Activated naive CD8-positive, alpha-beta T cell treated with anti-CD3 and anti-CD28 coated beads, Interleukin-2, amount 50 U/mL, for 24 hours (primary cell): ENCODE results near the gene SDR42E1.
A peak's percentile ranks its signal among the peaks of the same experiment; 100 is the strongest.

Source experiments
- ATAC-seq: fragments of 150-1000 bp; cut with Tn5 transposase; one replicate; pipeline ENCODE4 v1.10.0; 2021
- DNase-seq: peaks from one replicate; pipeline ENCODE4 v3.0.0; 2021
- H3K27ac Mint-ChIP-seq: one replicate; pipeline ENCODE4 v1.8.0; 2021; ENCODE audit warnings: mild to moderate bottlenecking, mixed read lengths
- H3K27me3 Mint-ChIP-seq: one replicate; pipeline ENCODE4 v1.8.0; 2021; ENCODE audit warnings: mixed read lengths
- H3K36me3 Mint-ChIP-seq: one replicate; pipeline ENCODE4 v1.8.0; 2021; ENCODE audit warnings: low read depth, mixed read lengths
- H3K4me1 Mint-ChIP-seq: one replicate; pipeline ENCODE4 v1.8.0; 2021; ENCODE audit warnings: mixed read lengths
- H3K4me3 Mint-ChIP-seq: one replicate; pipeline ENCODE4 v1.8.0; 2021; ENCODE audit warnings: mild to moderate bottlenecking, moderate library complexity, mixed read lengths
- H3K9me3 Mint-ChIP-seq: one replicate; pipeline ENCODE4 v1.8.0; 2021; ENCODE audit warnings: mixed read lengths

The SDR42E1 gene, protein sequence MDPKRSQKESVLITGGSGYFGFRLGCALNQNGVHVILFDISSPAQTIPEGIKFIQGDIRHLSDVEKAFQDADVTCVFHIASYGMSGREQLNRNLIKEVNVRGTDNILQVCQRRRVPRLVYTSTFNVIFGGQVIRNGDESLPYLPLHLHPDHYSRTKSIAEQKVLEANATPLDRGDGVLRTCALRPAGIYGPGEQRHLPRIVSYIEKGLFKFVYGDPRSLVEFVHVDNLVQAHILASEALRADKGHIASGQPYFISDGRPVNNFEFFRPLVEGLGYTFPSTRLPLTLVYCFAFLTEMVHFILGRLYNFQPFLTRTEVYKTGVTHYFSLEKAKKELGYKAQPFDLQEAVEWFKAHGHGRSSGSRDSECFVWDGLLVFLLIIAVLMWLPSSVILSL

DNA sequence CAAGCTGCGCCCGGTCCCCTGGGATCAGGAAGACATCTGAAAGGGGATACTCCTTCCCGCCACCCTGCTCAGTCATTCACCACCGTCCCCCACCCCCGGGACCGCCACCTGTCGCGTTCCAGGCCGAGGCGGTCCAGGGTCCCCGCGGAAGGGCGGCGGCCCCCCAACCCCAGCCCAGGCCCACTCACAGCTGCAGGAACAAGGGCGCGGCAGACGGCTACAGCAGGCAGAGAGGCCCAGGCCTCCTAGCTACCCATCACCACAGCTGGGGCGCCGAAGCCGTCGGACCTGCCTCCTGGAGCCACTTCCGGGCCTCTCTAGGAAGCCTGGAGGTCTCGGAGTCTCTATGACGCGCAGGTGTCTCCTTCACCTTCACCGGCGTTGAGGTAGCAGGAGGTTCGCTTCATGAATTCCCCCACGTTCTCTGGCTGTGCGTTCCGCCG lies at the start of gene SDR42E1:
TSS of gene SDR42E1 (minus strand) at position 272 of the 443 bp plus-strand sequence. CDS start 10,612 bp downstream, outside the sequence.
- ATAC-seq = peak; percentile 85
- Mint-ChIP-seq H3K36me3 (peaks cover 28% of the 10 kb centered on the region), H3K4me3 (peak within 1 kb of the TSS; percentile 79), H3K4me1 (peaks cover 20% of the 10 kb centered on the region), H3K9me3 (peaks cover 40% of the 10 kb centered on the region), H3K27ac (peak within 1 kb of the TSS; percentile 69), H3K27me3 (peaks cover 19% of the 10 kb centered on the region)
- peak; percentile 35 for DNase-seq

DNA sequence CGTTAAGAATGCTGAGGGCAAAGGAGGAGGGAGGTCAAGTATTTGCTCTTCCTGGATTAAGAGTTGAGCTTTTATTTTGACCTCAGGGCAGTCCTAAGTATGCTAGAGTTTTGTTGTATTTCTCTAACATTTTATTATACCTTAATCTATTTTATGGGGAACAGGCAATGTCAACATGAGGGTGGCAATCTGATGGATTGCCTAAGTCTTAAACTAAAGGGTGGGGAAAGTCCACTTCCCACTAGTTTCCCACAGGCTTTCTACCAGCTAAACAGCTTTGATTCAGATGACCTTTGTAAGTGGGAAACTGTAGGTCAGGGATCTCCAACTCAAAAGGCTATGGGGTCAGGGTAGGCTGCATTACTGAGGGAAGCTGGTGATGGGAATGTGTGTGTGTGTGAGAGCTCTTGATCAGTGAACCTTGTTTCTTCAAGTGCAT lies 48.7 kb upstream of the SDR42E1 start:
- Mint-ChIP-seq H3K36me3 (no peaks in the 10 kb centered on the region), H3K4me3 (no peak overlapping the region), H3K9me3 (no peaks in the 10 kb centered on the region), H3K27me3 (peaks cover 2% of the 10 kb centered on the region), H3K27ac (no peak overlapping the region), H3K4me1 (peaks cover 3% of the 10 kb centered on the region)
- DNase-seq (no peak), ATAC-seq (no peak)

DNA sequence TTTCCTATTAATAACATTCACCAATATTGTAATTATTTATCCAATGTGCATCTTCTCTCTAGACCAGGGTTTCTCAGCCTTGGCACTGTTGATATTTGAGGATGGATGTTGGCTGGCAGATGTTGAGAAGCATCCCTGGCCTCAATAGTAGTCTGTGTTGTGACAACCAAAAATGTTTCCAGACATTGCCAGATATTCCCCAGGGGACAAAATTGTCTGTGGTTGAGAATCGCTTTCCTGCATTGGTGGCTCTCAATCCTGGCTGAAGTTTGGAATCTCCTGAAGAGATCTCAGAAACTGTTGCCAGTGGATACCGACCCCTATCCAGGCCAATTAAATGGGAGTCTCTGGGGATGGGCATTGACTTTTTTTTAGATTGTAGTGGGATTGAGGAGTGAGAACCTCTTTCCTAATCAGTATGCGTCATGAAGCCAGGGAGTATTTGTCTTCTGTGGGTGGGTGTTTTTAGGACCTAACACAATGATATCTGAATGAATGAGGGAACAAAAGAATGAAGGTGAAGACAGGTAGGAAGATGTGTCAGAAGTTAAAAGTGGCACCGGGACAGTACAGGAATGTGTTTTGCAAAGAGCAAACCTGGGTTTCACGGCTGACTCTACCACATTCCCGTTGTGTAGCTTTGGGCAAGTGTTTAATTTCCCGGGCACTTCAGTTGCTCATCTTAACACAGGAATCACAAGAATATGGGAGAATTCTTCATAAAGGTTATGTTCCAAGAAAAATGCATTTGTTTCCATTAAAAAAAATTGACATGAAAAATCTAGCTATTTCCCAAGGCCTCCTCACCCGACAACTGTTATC lies 48.1 kb upstream of the SDR42E1 start:
- DNase-seq = no peak
- H3K9me3 Mint-ChIP-seq = no peaks in the 10 kb centered on the region
- no peak overlapping the region for H3K27ac Mint-ChIP-seq
- no peak for ATAC-seq
- H3K4me3 Mint-ChIP-seq = no peak overlapping the region
- no peaks in the 10 kb centered on the region for H3K36me3 Mint-ChIP-seq
- H3K4me1 Mint-ChIP-seq = peaks cover 3% of the 10 kb centered on the region
- H3K27me3 Mint-ChIP-seq = peaks cover 2% of the 10 kb centered on the region

DNA sequence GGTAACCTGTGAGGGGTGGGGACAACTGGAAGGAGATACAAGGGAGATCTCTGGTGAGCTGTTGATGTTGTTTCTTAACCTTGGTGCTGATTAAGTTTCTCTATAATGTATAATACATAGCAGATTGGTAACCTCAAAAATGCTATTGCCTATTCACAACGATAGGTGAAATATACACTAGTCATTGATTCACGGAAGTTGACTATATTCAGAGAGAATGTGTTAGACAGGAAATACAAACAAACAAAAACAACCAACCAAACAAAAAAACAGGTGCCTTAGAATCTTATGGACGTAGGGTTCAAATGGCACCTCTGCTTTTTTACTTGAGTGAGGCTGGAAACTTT lies 45.3 kb upstream of the SDR42E1 start:
- Mint-ChIP-seq H3K36me3 (no peaks in the 10 kb centered on the region), H3K27ac (no peak overlapping the region), H3K9me3 (no peaks in the 10 kb centered on the region), H3K27me3 (no peaks in the 10 kb centered on the region), H3K4me3 (no peak overlapping the region), H3K4me1 (no peaks in the 10 kb centered on the region)
- DNase-seq (no peak), ATAC-seq (no peak)

DNA sequence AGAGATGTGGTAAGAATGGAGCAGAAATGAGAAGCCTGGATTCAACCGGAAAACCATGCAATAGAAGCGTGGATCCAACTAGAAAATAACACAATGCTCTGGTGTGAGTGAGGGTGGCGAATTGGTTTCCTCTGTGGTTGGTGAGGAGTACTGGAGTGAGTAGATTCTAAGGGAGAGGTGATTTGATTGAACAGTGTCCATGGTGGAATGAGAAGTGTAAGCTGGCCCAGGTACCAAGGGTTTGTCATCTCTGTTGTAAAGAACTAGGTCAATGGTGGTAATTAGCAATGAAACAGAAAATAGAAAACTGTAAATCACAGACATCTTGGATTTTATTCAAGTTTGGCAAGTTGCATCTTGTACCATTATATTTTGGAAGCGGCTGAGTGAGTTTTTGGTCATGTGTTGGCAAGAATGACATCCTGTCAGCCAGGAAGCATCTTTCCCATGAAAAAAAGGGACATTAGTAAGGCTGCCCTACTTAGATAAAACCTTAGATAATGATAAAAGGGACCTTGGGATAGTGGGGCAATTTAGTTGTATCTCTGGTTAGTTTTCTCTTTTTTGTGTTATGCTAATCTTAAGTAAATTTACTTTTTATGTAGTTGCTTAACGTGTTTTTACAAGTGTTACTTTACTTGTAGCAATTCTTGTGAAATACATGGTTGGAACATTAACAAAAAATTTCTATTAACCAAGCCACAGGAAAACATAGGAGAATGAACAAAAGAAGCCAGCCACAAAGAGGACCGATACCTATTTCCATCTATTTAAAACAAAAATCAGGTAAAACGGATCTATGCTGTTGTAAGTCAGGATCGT lies 44.7 kb upstream of the SDR42E1 start:
- H3K4me3 Mint-ChIP-seq = no peak overlapping the region
- H3K4me1 Mint-ChIP-seq = no peaks in the 10 kb centered on the region
- no peak for ATAC-seq
- no peaks in the 10 kb centered on the region for H3K9me3 Mint-ChIP-seq
- no peaks in the 10 kb centered on the region for H3K36me3 Mint-ChIP-seq
- no peak overlapping the region for H3K27ac Mint-ChIP-seq
- DNase-seq = no peak
- no peaks in the 10 kb centered on the region for H3K27me3 Mint-ChIP-seq

DNA sequence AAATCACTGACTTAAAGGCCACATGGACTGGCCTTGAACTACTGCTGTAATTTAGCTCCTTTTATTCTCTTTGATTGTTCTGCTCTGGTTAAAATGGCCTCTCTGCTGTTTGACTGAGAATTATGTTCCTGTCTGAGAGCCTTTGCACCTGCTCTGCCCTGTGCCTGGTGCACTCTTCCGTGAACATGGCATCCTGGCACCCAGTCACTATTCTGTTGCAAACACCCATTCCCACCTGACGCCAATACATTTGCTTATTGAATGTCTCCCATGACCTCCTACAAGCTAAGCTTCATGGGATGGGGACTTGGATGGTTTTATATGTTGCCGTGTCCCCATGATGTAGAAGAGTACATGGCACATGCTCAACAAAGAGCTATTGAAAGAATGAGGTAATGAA lies 43.8 kb upstream of the SDR42E1 start:
- H3K36me3 Mint-ChIP-seq = no peaks in the 10 kb centered on the region
- no peaks in the 10 kb centered on the region for H3K27me3 Mint-ChIP-seq
- no peak for DNase-seq
- H3K4me1 Mint-ChIP-seq = no peaks in the 10 kb centered on the region
- H3K9me3 Mint-ChIP-seq = no peaks in the 10 kb centered on the region
- H3K4me3 Mint-ChIP-seq = no peak overlapping the region
- no peak overlapping the region for H3K27ac Mint-ChIP-seq
- ATAC-seq = no peak

DNA sequence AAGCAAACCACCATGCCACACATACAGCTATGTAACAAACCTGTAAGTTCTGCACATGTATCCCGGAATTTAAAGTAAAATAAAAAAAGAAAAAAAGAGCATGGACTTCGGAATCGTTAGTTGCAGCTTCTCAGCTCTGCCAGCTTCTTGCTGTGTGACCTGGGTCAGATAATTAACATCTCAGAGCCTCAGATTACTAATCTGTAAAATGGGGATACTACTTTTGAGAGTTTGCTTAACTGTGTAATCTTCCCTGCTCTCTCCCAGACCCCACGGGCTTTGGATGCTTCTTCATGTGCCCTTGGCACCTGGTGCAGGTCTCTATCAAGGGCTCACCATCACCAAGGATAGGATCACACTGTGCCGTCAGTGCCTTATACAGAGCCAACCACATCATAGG lies 40.4 kb upstream of the SDR42E1 start:
- no peaks in the 10 kb centered on the region for H3K9me3 Mint-ChIP-seq
- no peak overlapping the region for H3K4me3 Mint-ChIP-seq
- peaks cover 6% of the 10 kb centered on the region for H3K27me3 Mint-ChIP-seq
- no peak overlapping the region for H3K27ac Mint-ChIP-seq
- H3K36me3 Mint-ChIP-seq = no peaks in the 10 kb centered on the region
- ATAC-seq (no peak), DNase-seq (no peak)
- H3K4me1 Mint-ChIP-seq = no peaks in the 10 kb centered on the region

DNA sequence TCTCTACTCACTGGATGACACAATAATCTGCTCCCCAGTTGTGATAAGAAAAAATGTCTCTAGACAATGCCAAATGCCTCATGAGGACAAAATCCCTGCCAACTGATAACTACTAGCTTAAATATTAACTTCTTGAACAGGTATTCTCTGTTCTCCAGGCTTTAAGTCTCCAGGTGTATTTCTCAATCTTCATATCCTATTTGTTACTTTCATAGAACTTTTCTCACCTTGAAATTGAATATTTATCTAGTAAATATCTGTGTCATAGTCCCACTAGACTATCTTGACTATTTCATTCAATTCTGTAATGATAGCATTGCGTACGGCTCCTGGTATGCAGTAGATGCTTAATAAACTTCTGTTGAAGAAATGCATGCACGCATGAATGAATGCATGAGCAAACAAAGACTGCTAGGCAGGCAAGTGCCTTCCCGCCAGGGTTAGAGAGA lies 39.7 kb upstream of the SDR42E1 start:
- Mint-ChIP-seq H3K36me3 (no peaks in the 10 kb centered on the region), H3K4me1 (no peaks in the 10 kb centered on the region), H3K4me3 (no peak overlapping the region), H3K27me3 (peaks cover 10% of the 10 kb centered on the region), H3K27ac (no peak overlapping the region), H3K9me3 (no peaks in the 10 kb centered on the region)
- no peak for ATAC-seq
- DNase-seq = no peak

DNA sequence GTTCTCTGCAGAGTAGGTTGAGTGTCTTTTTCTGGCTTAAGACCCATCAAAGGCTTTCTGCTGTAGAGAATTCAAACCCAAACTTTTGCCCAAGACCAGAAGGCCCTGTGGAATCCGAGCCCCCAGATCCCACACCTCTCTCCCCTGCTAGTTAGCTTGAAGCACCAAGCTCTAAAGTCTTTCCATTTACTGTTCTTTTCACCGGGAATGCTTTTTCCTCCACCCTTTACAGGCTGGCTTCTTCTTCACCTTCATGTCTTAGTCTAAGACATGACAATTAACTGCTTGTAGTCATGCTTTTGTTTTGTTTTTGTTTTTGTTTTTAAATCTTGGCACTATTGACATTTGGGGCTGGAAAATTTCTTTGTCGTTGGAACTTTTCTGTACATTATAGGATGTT lies 39.2 kb upstream of the SDR42E1 start:
- H3K36me3 Mint-ChIP-seq = no peaks in the 10 kb centered on the region
- peaks cover 12% of the 10 kb centered on the region for H3K27me3 Mint-ChIP-seq
- H3K4me1 Mint-ChIP-seq = no peaks in the 10 kb centered on the region
- DNase-seq (no peak), ATAC-seq (no peak)
- H3K9me3 Mint-ChIP-seq = no peaks in the 10 kb centered on the region
- no peak overlapping the region for H3K4me3 Mint-ChIP-seq
- no peak overlapping the region for H3K27ac Mint-ChIP-seq

DNA sequence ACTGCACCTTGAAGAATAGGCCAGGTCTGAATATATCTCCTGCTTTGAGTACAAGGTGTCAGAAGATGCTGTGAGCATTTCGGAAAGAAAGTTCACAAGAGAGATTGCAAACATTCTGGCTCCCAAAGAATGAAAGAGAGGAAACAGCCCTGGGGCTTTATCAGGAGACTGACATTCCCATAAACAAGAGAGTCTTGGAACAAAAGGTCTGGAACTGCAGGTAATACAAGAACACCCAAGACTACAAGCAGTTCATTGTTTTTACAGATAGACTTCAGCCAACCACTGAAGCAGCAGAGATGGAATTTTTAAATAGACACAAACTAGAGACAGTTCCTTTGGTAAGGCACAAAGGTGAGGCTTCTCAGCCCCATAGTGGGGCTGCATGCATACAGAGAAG lies 38.2 kb upstream of the SDR42E1 start:
- Mint-ChIP-seq H3K36me3 (no peaks in the 10 kb centered on the region), H3K4me1 (no peaks in the 10 kb centered on the region), H3K9me3 (no peaks in the 10 kb centered on the region), H3K27ac (no peak overlapping the region), H3K4me3 (no peak overlapping the region), H3K27me3 (peaks cover 13% of the 10 kb centered on the region)
- no peak for ATAC-seq
- DNase-seq = no peak

DNA sequence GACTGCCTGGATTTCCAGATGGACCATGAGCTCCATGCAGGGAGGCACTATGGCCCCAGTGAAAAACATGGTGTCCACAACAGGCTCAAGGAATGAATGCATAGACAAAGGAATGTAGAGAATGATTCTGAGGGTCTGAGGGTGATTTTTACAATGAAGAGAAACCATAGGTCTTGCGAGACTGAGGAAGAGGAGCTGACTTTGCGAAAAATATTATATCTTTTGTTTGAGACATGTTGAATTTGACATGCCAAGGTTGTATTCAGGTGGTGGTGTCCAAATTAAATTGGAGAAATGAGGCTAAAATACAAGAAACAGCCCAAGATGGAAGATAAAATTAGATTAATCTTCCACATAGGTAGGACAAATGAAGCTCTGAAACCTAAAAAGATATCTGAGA lies 36.5 kb upstream of the SDR42E1 start:
- Mint-ChIP-seq H3K4me3 (no peak overlapping the region), H3K9me3 (no peaks in the 10 kb centered on the region), H3K27ac (no peak overlapping the region), H3K36me3 (no peaks in the 10 kb centered on the region), H3K4me1 (no peaks in the 10 kb centered on the region), H3K27me3 (peaks cover 13% of the 10 kb centered on the region)
- DNase-seq (no peak), ATAC-seq (no peak)

DNA sequence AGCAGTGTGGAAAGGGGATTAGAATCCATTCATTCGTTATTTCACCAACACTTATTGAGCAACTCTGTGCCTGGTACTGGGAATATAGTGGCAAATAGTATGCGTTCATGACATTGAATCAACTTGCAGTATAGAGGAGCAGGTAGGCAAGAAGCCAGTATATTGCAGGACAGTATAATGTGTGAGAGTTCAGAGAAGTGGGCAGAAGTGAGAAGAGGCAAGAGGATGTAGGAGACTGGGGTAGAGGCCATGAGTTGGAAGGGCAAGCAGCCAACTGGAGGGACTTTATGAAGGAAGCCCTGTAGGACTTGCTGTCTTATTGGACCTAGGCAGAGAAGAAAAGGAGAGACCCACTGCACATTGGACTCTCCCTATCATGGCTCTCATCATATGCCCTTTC lies 36.1 kb upstream of the SDR42E1 start:
- Mint-ChIP-seq H3K4me3 (no peak overlapping the region), H3K27ac (no peak overlapping the region), H3K4me1 (no peaks in the 10 kb centered on the region), H3K27me3 (peaks cover 13% of the 10 kb centered on the region), H3K9me3 (no peaks in the 10 kb centered on the region), H3K36me3 (no peaks in the 10 kb centered on the region)
- ATAC-seq = no peak
- DNase-seq = no peak

DNA sequence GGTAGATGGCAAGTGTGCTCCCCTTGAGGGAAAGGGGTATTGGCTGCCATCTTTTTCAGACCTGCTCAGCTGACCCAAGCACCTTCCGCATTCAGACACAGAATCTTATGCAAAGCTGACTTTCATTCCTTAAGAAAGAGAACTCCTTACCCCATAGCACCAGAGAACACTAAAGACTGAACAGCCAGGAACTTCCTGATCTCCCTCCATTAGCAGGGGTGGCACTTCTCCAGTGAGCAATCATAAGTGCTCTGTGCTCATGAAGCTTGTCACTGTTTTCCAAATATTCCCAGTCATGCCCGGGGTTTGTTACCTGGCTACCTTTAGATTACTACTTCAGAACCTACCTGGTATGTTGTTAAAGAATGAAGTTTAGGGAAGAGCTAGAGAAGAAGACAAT lies 35.7 kb upstream of the SDR42E1 start:
- no peak for DNase-seq
- no peaks in the 10 kb centered on the region for H3K9me3 Mint-ChIP-seq
- no peak overlapping the region for H3K4me3 Mint-ChIP-seq
- no peaks in the 10 kb centered on the region for H3K36me3 Mint-ChIP-seq
- ATAC-seq = no peak
- H3K4me1 Mint-ChIP-seq = no peaks in the 10 kb centered on the region
- peaks cover 13% of the 10 kb centered on the region for H3K27me3 Mint-ChIP-seq
- no peak overlapping the region for H3K27ac Mint-ChIP-seq

DNA sequence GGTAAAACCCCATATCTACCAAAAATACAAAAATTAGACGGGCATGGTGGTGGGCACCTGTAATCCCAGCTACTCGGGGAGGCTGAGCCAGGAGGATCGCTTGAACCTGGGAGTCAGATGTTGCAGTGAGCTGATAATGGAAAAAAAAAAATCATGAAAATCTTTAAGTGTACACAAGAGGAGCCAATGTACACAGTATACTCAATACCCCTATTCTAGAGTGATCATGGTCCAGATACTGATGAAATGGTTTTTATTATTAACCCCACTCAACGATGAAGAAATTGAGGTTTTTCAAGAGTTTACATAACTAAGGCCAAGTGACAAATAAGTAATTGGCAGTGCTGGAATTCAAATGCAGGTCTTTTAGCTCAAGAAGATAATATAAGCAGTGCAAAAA lies 35.3 kb upstream of the SDR42E1 start:
- no peaks in the 10 kb centered on the region for H3K9me3 Mint-ChIP-seq
- H3K27me3 Mint-ChIP-seq = peaks cover 13% of the 10 kb centered on the region
- no peak overlapping the region for H3K27ac Mint-ChIP-seq
- H3K36me3 Mint-ChIP-seq = no peaks in the 10 kb centered on the region
- no peak overlapping the region for H3K4me3 Mint-ChIP-seq
- no peaks in the 10 kb centered on the region for H3K4me1 Mint-ChIP-seq
- ATAC-seq (no peak), DNase-seq (no peak)
